ENCODE data around the gene NFKB1.

The NFKB1 gene

GRCh38 chr4:102560115-102560514 is 59.0 kb downstream of the NFKB1 start:
- no peaks in the 10 kb centered on the region for H3K27me3 ChIP-seq
- H3K4me3 ChIP-seq (ENCODE audit: low read depth, low read length) = no peak overlapping the region
- no peaks in the 10 kb centered on the region for H3K36me3 ChIP-seq
- no peaks in the 10 kb centered on the region for H3K4me1 ChIP-seq
- no peaks in the 10 kb centered on the region for H3K9me3 ChIP-seq
- TF ChIP-seq, protein P1, sequence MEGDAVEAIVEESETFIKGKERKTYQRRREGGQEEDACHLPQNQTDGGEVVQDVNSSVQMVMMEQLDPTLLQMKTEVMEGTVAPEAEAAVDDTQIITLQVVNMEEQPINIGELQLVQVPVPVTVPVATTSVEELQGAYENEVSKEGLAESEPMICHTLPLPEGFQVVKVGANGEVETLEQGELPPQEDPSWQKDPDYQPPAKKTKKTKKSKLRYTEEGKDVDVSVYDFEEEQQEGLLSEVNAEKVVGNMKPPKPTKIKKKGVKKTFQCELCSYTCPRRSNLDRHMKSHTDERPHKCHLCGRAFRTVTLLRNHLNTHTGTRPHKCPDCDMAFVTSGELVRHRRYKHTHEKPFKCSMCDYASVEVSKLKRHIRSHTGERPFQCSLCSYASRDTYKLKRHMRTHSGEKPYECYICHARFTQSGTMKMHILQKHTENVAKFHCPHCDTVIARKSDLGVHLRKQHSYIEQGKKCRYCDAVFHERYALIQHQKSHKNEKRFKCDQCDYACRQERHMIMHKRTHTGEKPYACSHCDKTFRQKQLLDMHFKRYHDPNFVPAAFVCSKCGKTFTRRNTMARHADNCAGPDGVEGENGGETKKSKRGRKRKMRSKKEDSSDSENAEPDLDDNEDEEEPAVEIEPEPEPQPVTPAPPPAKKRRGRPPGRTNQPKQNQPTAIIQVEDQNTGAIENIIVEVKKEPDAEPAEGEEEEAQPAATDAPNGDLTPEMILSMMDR (IDR thresholded peaks at IDR 0.05; ENCODE audit: low read depth, low read length) = no peak
- no peak for DNase-seq

DNA sequence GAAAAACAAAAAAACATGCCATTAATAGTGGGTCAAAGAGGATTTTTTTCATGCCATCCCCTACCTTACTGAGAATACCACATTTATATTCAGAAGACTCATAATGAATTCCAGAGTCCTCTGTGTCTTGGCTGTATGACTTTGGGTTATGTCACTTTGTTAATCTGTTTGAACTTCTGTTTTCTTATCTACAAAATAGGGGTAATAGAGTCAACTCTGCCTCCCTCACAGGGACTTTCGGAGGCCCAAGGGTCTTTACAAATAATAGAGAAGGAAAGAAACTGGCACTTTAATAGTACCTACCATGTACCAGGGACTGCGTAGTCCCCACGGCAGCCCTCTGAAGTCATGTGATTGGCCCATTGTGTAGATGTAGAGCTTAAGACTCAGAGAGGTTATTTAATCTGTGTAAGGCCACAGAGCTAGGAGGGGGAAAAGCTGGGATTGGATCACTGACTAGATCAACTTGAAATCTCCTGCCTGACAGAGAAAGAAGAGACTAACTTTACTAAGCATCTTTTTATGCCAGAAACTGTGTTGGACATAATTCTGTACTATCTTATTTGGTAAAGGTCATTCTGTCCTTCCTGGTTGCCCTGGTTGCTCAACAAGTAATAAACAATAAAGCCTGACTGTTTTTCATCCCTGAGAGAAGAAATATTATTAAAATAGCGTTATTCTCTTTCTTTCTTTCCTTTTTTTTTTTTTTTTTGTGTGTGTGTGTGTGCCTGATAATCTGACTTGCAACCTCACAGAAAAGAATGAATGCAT is 59.6 kb downstream of the NFKB1 start:
- H3K27me3 ChIP-seq = no peaks in the 10 kb centered on the region
- TF ChIP-seq, protein P1 (IDR thresholded peaks at IDR 0.05; ENCODE audit: low read depth, low read length) = no peak
- no peaks in the 10 kb centered on the region for H3K36me3 ChIP-seq
- no peaks in the 10 kb centered on the region for H3K9me3 ChIP-seq
- H3K4me3 ChIP-seq (ENCODE audit: low read depth, low read length) = no peak overlapping the region
- DNase-seq = no peak
- no peaks in the 10 kb centered on the region for H3K4me1 ChIP-seq

GRCh38 chr4:102563000-102563399 is 61.8 kb downstream of the NFKB1 start:
- no peaks in the 10 kb centered on the region for H3K27me3 ChIP-seq
- H3K36me3 ChIP-seq = peaks cover 5% of the 10 kb centered on the region
- no peak for DNase-seq
- H3K4me3 ChIP-seq (ENCODE audit: low read depth, low read length) = no peak overlapping the region
- TF ChIP-seq, protein P1 (IDR thresholded peaks at IDR 0.05; ENCODE audit: low read depth, low read length) = no peak
- H3K4me1 ChIP-seq = no peaks in the 10 kb centered on the region
- H3K9me3 ChIP-seq = no peaks in the 10 kb centered on the region

- no peak overlapping the region for H3K4me3 ChIP-seq (ENCODE audit: low read depth, low read length)
- H3K27me3 ChIP-seq = no peaks in the 10 kb centered on the region
- no peaks in the 10 kb centered on the region for H3K4me1 ChIP-seq
- TF ChIP-seq, protein P1 (IDR thresholded peaks at IDR 0.05; ENCODE audit: low read depth, low read length) = no peak
- DNase-seq = no peak
- H3K9me3 ChIP-seq = no peaks in the 10 kb centered on the region
- H3K36me3 ChIP-seq = peaks cover 5% of the 10 kb centered on the region
Measured at GRCh38 chr4:102564399-102565059, 63.4 kb downstream of the NFKB1 start.

DNA sequence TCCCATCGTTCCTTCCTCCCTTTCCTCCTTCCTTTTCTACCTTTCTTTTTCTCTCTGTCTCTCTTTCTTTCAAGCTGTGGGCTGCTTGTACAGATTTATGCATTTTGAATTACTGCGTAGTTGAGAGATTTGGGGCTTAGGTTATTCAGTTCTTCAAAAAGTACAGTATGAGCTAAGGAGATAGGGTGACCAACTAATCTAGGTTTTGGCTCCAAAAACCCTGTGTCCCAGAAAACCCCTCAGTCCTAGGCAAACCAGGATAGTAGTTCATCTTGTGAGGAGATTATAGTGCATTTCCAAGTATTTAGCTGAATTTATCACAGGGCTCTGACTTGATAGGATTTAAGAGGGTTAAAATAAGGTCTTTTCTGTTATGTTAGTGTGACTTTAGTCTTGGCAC is 64.5 kb downstream of the NFKB1 start:
- Histone ChIP-seq H3K36me3 (peaks cover 10% of the 10 kb centered on the region), H3K27me3 (no peaks in the 10 kb centered on the region), H3K4me3 (ENCODE audit: low read depth, low read length) (no peak overlapping the region), H3K4me1 (no peaks in the 10 kb centered on the region), H3K9me3 (no peaks in the 10 kb centered on the region)
- TF ChIP-seq, protein P1 (IDR thresholded peaks at IDR 0.05; ENCODE audit: low read depth, low read length) = no peak
- DNase-seq = no peak

- no peak for DNase-seq
- no peaks in the 10 kb centered on the region for H3K9me3 ChIP-seq
- TF ChIP-seq, protein P1 (IDR thresholded peaks at IDR 0.05; ENCODE audit: low read depth, low read length) = no peak
- peaks cover 10% of the 10 kb centered on the region for H3K36me3 ChIP-seq
- H3K4me1 ChIP-seq = no peaks in the 10 kb centered on the region
- H3K27me3 ChIP-seq = no peaks in the 10 kb centered on the region
- no peak overlapping the region for H3K4me3 ChIP-seq (ENCODE audit: low read depth, low read length)
Measured at GRCh38 chr4:102566426-102566825, 65.3 kb downstream of the NFKB1 start.

All from BE2C (cell line).